ENCODE results near the gene HDAC9. TPM values are rescaled to one million over a fixed set of nuclear protein-coding genes. Genes with fewer than 3 reads are reported as not detected.

The HDAC9 gene
- total RNA-seq, 6 donors from 2014 or later = 8.4 to 23.1 (median 10.4) TPM

- TF ChIP-seq EP300 (IDR thresholded peaks at IDR 0.05) (no peak), POLR2AphosphoS5 (IDR thresholded peaks at IDR 0.05) (no peak), POLR2A (IDR thresholded peaks at IDR 0.05) (no peak), CTCF (IDR thresholded peaks at IDR 0.05) (no peak)
- Histone ChIP-seq H3K9me3 (no peaks in the 10 kb centered on the region), H3K36me3 (no peaks in the 10 kb centered on the region), H3K4me1 (peaks cover 0 to 14% (median 8%) of the 10 kb centered on the region in 4 donors), H3K27me3 (no peaks in the 10 kb centered on the region), H3K27ac (no peak overlapping the region), H3K4me3 (no peak overlapping the region)
- DNase-seq = no peak
- ATAC-seq (ENCODE audit: low FRiP score in 2 of 2) = no peak
- WGBS, 2 donors = 75 to 81% methylated on average over 3 of the region's 3 CpGs
These were observed 1.5 kb downstream of the HDAC9 start for GRCh38 chr7:18497082-18497481.

- no peak for ATAC-seq (ENCODE audit: low FRiP score in 2 of 2)
- H3K4me3 ChIP-seq = no peak overlapping the region
These were observed 2.3 kb downstream of the HDAC9 start for GRCh38 chr7:18497800-18498199.

GRCh38 chr7:18498341-18498740 is 2.8 kb downstream of the HDAC9 start:
- H3K36me3 ChIP-seq = no peaks in the 10 kb centered on the region
- no peaks in the 10 kb centered on the region for H3K9me3 ChIP-seq
- no peak overlapping the region for H3K27ac ChIP-seq
- no peak for DNase-seq
- peaks cover 0 to 14% (median 8%) of the 10 kb centered on the region in 4 donors for H3K4me1 ChIP-seq
- no peak overlapping the region for H3K4me3 ChIP-seq
- TF ChIP-seq POLR2A (IDR thresholded peaks at IDR 0.05) (no peak), EP300 (IDR thresholded peaks at IDR 0.05) (no peak), CTCF (IDR thresholded peaks at IDR 0.05) (no peak)
- WGBS, 2 donors = 79 to 87% methylated on average over 2 of the region's 2 CpGs
- H3K27me3 ChIP-seq = no peaks in the 10 kb centered on the region
- no peak for ATAC-seq (ENCODE audit: low FRiP score in 2 of 2)

More at GRCh38 chr7:18497800-18498199, 2.3 kb downstream of the HDAC9 start:
- TF ChIP-seq POLR2AphosphoS5 (IDR thresholded peaks at IDR 0.05) (no peak), POLR2A (IDR thresholded peaks at IDR 0.05) (no peak), EP300 (IDR thresholded peaks at IDR 0.05) (no peak)
- DNase-seq = no peak
- no peaks in the 10 kb centered on the region for H3K36me3 ChIP-seq
- H3K27me3 ChIP-seq = no peaks in the 10 kb centered on the region
- no peak overlapping the region for H3K27ac ChIP-seq
- no peaks in the 10 kb centered on the region for H3K9me3 ChIP-seq
- peaks cover 0 to 14% (median 8%) of the 10 kb centered on the region in 4 donors for H3K4me1 ChIP-seq

- DNase-seq = peak in 1 of 2 donors; percentile 50
- H3K36me3 ChIP-seq = no peaks in the 10 kb centered on the region
- H3K9me3 ChIP-seq = no peaks in the 10 kb centered on the region
- peak in 1 of 2 donors; percentile 76 for ATAC-seq (ENCODE audit: low FRiP score in 2 of 2)
- TF ChIP-seq EP300 (IDR thresholded peaks at IDR 0.05) (peak in 1 of 4 donors; percentile 32), POLR2A (IDR thresholded peaks at IDR 0.05) (no peak)
- WGBS, 2 donors = 51 to 53% methylated on average over 2 of the region's 2 CpGs
- no peaks in the 10 kb centered on the region for H3K27me3 ChIP-seq
- H3K27ac ChIP-seq = no peak overlapping the region
- no peak overlapping the region for H3K4me3 ChIP-seq
- peaks cover 0 to 14% (median 8%) of the 10 kb centered on the region in 4 donors for H3K4me1 ChIP-seq
These were observed 4.0 kb downstream of the HDAC9 start for GRCh38 chr7:18499407-18500177.

- 31 to 33% methylated on average over 4 of the region's 4 CpGs for WGBS, 2 donors
- DNase-seq (no peak), ATAC-seq (ENCODE audit: low FRiP score in 2 of 2) (no peak)
- Histone ChIP-seq H3K4me3 (no peak overlapping the region), H3K4me1 (peaks cover 0 to 3% (median 0%) of the 10 kb centered on the region in 4 donors), H3K27ac (no peak overlapping the region), H3K9me3 (no peaks in the 10 kb centered on the region), H3K27me3 (no peaks in the 10 kb centered on the region), H3K36me3 (no peaks in the 10 kb centered on the region)
- no peak for TF ChIP-seq POLR2AphosphoS5 (IDR thresholded peaks at IDR 0.05)
These were observed 7.7 kb downstream of the HDAC9 start for GRCh38 chr7:18503126-18503866.

- Histone ChIP-seq H3K4me1 (peaks cover 6 to 13% (median 6%) of the 10 kb centered on the region in 4 donors), H3K27ac (no peak overlapping the region), H3K9me3 (no peaks in the 10 kb centered on the region), H3K4me3 (no peak overlapping the region), H3K36me3 (no peaks in the 10 kb centered on the region), H3K27me3 (no peaks in the 10 kb centered on the region)
- WGBS, 2 donors = 83 to 87% methylated on average over 3 of the region's 3 CpGs
- no peak for DNase-seq
- no peak for ATAC-seq (ENCODE audit: low FRiP score in 2 of 2)
- TF ChIP-seq POLR2A (IDR thresholded peaks at IDR 0.05) (no peak), CTCF (IDR thresholded peaks at IDR 0.05) (no peak), POLR2AphosphoS5 (IDR thresholded peaks at IDR 0.05) (no peak), EP300 (IDR thresholded peaks at IDR 0.05) (no peak)
These were observed 9.4 kb downstream of the HDAC9 start for GRCh38 chr7:18504965-18505364.
